Heart left ventricle (tissue), 13 donors: ENCODE results near the gene MYO7B.

Source experiments
- POLR2A ChIP-seq, 2 donors: fragments of 450-650 bp; IDR thresholded peaks; one replicate each; pipeline ENCODE4 v1.6.1; 2017; ENCODE audit warnings: antibody characterized with exemption in 2 of 2, mild to moderate bottlenecking in 2 of 2, moderate library complexity in 2 of 2
- TF ChIP-seq, protein P1 (sequence below), 12 donors: fragments of 200-600 bp; sonication (generic) in 4 of 12; IDR thresholded peaks; one replicate each; pipeline versions ENCODE4 v1.5.0 to v1.8.0; 2018 to 2022; ENCODE audit warnings: antibody characterized with exemption in 12 of 12, mild to moderate bottlenecking in 5 of 12
- donor health status: ischemic (EF 13 %, LVEDD 7.1; RV severe dilation, severe dysfunction).
- donor health status: DM: no; HTN: yes; CAD: no.
- donor health status: DM: no; HTN: no; CAD: no.
- donor health status: ischemic (EF 25% LVEDD 6.9; RV normal size, moderate dysfunction).
- donor health status: ischemic (EF 25% LVEDD 5.7; RV mildly dilated, moderate dysfunction).
- donor health status: ischemic (EF 35%, LVEDD 5.7; RV mildly dilated, moderate dysfunction).
- donor health status: nonischemic (EF 11% LVEDD 7.7; RV severe dilation, severe dysfunction).
- donor health status: DM: yes; HTN: yes; CAD: no.
- donor health status: PGD.
- donor health status: ischemic (EF 29% LVEDD 5.4; RV normal size, mild dysfunction).
- donor health status: nonischemic (EF 23%, LVEDD 6.1; RV moderate dilation, normal function).

DNA sequence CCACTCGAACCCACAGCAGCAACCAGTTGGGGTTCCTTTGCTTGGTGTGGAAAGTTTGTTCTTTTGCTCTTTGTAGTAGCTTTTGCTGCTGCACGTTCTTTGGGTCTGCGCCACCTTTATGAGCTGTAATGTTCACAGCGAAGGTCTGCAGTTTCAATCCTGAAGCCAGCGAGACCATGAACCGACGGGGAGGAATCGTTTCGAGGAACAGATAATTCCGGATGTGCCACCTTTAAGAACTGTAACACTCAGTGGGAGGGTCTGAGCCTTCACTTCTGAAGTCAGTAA lies 124.8 kb downstream of the MYO7B start:
- TF ChIP-seq, protein P1, sequence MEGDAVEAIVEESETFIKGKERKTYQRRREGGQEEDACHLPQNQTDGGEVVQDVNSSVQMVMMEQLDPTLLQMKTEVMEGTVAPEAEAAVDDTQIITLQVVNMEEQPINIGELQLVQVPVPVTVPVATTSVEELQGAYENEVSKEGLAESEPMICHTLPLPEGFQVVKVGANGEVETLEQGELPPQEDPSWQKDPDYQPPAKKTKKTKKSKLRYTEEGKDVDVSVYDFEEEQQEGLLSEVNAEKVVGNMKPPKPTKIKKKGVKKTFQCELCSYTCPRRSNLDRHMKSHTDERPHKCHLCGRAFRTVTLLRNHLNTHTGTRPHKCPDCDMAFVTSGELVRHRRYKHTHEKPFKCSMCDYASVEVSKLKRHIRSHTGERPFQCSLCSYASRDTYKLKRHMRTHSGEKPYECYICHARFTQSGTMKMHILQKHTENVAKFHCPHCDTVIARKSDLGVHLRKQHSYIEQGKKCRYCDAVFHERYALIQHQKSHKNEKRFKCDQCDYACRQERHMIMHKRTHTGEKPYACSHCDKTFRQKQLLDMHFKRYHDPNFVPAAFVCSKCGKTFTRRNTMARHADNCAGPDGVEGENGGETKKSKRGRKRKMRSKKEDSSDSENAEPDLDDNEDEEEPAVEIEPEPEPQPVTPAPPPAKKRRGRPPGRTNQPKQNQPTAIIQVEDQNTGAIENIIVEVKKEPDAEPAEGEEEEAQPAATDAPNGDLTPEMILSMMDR (IDR thresholded peaks at IDR 0.05): no peak
- TF ChIP-seq POLR2A (IDR thresholded peaks at IDR 0.05): no peak
